PFSK-1 (cell line): Measurements from ENCODE around the gene ROBO1.

Experiments used
- FOXP2 ChIP-seq: optimal IDR thresholded peaks from 2 replicates; pipeline ENCODE3; 2011; ENCODE audit warnings: borderline replicate concordance, control low read depth, inconsistent platforms; ENCODE audit not compliant: insufficient read depth; ENCODE audit errors: extremely low read length, extremely low read depth
- POLR2AphosphoS5 ChIP-seq: IDR thresholded peaks from 2 replicates; pipeline ENCODE4 v1.6.1; 2012; ENCODE audit warnings: low read depth, mild to moderate bottlenecking, control low read depth, low read length, moderate library complexity
- REST ChIP-seq, 2 experiments: IDR thresholded peaks; 2 replicates each; pipeline versions ENCODE4 v1.6.1 to v1.8.0; 2011 to 2012; ENCODE audit warnings: low read depth in 2 of 2, low read length in 2 of 2, control low read depth in 1 of 2, inconsistent platforms in 1 of 2, mild to moderate bottlenecking in 1 of 2, moderate library complexity in 1 of 2; ENCODE audit not compliant: insufficient read depth in 1 of 2
- SIN3A ChIP-seq: IDR thresholded peaks from 2 replicates; pipeline ENCODE4 v1.6.1; 2012; ENCODE audit warnings: mild to moderate bottlenecking, low read length, moderate library complexity, borderline replicate concordance; ENCODE audit not compliant: insufficient read depth
- TAF1 ChIP-seq: IDR thresholded peaks from 2 replicates; pipeline ENCODE4 v1.6.1; 2012; ENCODE audit warnings: low read length, control low read depth, borderline replicate concordance; ENCODE audit not compliant: insufficient read depth

Gene ROBO1

GRCh38 chr3:79534727-79535126 is 233.1 kb downstream of the ROBO1 start:
- no peak for TF ChIP-seq POLR2AphosphoS5
- no peak for TF ChIP-seq SIN3A
- TF ChIP-seq REST (IDR thresholded peaks at IDR 0.05; ENCODE audit: insufficient read depth in 1 of 2, low read depth in 2 of 2, low read length in 2 of 2), result no peak
- no peak for TF ChIP-seq FOXP2
- no peak for TF ChIP-seq TAF1

GRCh38 chr3:79531566-79532295 is 236.1 kb downstream of the ROBO1 start:
- TF ChIP-seq SIN3A, result no peak
- no peak for TF ChIP-seq FOXP2
- TF ChIP-seq POLR2AphosphoS5, result no peak

GRCh38 chr3:79521221-79521848 is 246.5 kb downstream of the ROBO1 start:
- TF ChIP-seq POLR2AphosphoS5 (no peak), TAF1 (no peak), REST (IDR thresholded peaks at IDR 0.05; ENCODE audit: insufficient read depth in 1 of 2, low read depth in 2 of 2, low read length in 2 of 2) (no peak), SIN3A (no peak), FOXP2 (no peak)

- no peak for TF ChIP-seq REST (IDR thresholded peaks at IDR 0.05; ENCODE audit: insufficient read depth in 1 of 2, low read depth in 2 of 2, low read length in 2 of 2)
- TF ChIP-seq POLR2AphosphoS5, result no peak
Observed at GRCh38 chr3:79517766-79518413, 249.9 kb downstream of the ROBO1 start.

- TF ChIP-seq FOXP2 (no peak), SIN3A (no peak), POLR2AphosphoS5 (no peak), REST (IDR thresholded peaks at IDR 0.05; ENCODE audit: insufficient read depth in 1 of 2, low read depth in 2 of 2, low read length in 2 of 2) (no peak)
Observed at GRCh38 chr3:79516795-79517194, 251.0 kb downstream of the ROBO1 start.
